NCI-H526 treated with DMSO at 0.1 percent for 48 hours (cell line): ENCODE data around the gene CFAP20DC.
"Not testable (repeated sequence)": the region's sequence is repeated elsewhere in the genome, so short reads cannot be mapped to it uniquely, and the experiment has no call there.

Experiments used
- DNase-seq: peaks from one replicate; lab custom pipeline; 2025; lab: John Stamatoyannopoulos, UW

Gene CFAP20DC

DNA sequence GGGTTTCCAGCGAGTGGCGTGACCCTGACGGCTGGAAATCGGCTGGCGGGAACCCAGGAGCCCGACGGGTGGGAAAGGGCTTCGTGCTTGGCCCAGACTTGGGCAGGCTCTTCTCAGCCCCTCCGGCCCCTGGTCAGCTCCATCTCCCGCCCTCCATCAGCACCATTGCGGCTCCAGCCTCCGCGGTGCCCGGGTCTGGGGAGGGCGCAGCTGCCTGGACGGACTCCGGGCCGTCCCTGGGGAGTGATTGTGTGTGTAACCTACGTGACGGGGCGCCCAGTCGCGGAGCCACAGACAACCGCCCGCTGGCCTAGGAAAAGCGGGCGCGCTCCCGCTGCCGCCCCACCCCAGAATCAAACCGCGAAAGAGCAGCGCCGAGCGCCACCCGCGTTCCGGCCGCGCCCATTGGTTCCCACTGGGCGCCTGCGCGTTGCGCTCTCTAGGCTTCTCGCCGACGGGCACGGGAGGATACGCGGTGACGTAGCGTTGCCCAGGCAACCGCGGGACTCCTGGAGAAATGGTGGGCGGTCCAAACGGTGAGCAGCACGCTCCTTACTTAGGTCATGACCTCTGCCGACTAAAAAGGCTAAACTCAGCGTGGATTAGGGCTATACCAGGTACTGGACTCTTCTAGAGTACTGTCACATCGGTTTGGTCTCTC is at the start of gene CFAP20DC:
Gene CFAP20DC, minus strand, starts transcription at position 355 of the 661 bp plus-strand sequence. CDS start 394 bp downstream, outside the sequence.
- DNase-seq = peak; percentile 54

DNA sequence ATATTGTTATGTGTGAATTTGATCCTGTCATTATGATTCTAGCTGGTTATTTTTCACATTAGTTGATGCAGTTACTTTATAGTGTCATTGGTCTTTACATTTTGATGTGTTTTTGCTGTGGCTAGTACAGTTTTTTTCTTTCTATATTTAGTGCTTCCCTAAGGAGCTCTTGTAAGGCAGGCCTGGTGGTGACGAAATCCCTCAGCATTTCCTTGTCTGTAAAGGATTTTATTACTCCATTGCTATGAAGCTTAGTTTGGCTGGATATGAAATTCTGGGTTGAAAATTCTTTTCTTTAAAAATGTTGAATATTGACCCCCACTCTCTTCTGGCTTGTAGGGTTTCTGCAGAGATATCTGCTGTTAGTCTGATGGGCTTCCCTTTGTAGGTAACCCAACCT is 48.7 kb upstream of the CFAP20DC start:
- DNase-seq = not testable (repeated sequence)

DNA sequence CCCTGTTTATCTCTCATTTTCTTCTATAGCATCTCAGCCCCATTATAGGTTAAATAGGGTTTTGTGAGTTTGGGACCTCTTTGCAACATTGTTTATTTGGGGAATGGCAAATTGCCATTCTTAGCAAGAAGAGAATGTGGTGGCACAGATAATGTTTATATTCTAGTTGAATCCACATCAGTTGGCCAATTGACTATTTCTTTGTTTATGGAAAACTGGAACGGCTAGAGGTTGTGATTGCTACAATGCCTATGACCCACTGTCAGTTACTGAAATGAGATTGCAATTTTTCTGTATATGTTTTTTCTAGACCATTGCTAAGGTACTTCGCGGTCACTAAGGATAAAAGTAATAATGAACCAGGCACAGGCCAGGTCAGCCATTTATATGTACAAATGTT is 44.6 kb upstream of the CFAP20DC start:
- no peak for DNase-seq

DNA sequence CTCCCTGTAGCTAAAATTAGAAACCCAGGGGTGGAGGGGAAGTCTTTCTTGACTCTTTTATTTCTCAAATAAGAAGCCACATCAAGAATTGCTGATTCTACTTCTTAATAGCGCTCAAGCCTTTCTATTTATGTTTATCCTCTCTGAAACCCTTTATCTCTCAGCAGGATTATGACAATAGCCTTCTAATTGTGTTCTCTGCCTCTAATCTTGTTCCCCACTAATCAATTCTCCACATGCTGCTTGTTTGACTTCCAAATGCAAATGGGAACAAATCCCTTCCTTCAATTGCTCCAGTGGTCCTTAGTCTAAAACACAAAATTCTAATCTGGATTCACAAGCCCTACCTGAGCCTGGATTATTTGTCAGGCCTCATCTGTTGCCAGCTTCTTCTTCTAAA is 43.7 kb upstream of the CFAP20DC start:
- no peak for DNase-seq

GRCh38 chr3:59088761-59089160 is 38.9 kb upstream of the CFAP20DC start:
- no peak for DNase-seq

- no peak for DNase-seq
These were observed 36.2 kb upstream of the CFAP20DC start for GRCh38 chr3:59085976-59086375.

- no peak for DNase-seq
These were observed 34.8 kb upstream of the CFAP20DC start for GRCh38 chr3:59084583-59084982.

DNA sequence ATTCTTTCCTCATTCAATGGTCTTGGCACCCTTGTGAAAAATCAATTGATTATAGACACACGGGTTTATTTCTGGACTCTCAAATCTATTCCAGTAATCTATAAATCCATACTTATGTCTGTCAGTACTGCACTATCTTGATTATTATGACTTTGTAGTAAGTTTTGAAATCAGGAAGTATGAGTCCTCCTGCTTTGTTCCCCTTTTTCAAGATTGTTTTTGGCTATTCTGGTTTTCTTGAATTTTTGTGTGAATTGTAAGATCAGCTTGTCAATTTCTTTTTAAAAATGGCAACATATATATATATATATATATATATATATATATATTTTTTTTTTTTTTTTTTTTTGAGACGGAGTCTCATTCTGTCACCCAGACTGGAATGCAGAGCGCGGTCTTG is 32.3 kb upstream of the CFAP20DC start:
- no peak for DNase-seq

- no peak for DNase-seq
These were observed 31.2 kb upstream of the CFAP20DC start for GRCh38 chr3:59081071-59081470.

GRCh38 chr3:59079962-59080361 is 30.1 kb upstream of the CFAP20DC start:
- DNase-seq = no peak

- no peak for DNase-seq
These were observed 24.9 kb upstream of the CFAP20DC start for GRCh38 chr3:59074764-59075163.

DNA sequence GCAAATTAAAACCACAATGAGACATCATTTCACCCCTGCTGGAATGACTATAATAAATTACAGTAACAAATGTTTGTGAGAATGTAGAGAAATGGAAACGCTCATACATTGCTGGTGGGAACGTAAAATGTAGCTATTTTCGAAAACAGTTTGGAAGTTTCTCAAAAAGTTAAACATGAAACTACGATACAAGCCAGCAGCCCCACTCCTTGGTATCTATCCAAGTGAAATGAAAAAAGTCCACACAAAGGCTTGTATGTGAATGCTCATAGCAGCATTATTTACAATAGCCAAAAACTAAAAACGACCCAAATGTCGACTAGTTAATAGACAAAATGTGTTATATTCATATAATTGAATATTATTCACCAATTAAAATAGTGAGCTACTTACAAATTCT is 22.9 kb upstream of the CFAP20DC start:
- DNase-seq = no peak

GRCh38 chr3:59069838-59070237 is 20.0 kb upstream of the CFAP20DC start:
- DNase-seq = no peak

GRCh38 chr3:59065240-59065639 is 15.4 kb upstream of the CFAP20DC start:
- DNase-seq = no peak

GRCh38 chr3:59064728-59065127 is 14.9 kb upstream of the CFAP20DC start:
- DNase-seq = no peak

- no peak for DNase-seq
These were observed 14.5 kb upstream of the CFAP20DC start for GRCh38 chr3:59064276-59064675.

DNA sequence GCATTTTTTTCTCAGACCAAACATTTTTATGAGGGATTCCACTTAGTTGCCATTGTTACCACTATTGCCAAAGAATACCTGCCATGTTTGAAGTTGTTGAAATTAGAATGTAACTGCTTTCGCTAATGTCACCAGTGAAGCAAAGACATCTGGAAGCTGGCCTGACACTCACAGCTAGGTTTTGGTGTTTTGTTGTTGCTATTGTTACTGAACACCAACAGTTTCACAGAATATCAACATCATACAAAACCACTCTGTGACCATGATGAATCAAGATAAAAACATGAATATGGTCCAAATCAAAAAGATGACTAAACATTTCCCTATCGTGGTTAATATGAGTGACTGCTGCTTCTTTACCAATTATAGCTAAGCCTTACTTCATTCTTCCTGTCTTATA is 6.9 kb upstream of the CFAP20DC start:
- no peak for DNase-seq

DNA sequence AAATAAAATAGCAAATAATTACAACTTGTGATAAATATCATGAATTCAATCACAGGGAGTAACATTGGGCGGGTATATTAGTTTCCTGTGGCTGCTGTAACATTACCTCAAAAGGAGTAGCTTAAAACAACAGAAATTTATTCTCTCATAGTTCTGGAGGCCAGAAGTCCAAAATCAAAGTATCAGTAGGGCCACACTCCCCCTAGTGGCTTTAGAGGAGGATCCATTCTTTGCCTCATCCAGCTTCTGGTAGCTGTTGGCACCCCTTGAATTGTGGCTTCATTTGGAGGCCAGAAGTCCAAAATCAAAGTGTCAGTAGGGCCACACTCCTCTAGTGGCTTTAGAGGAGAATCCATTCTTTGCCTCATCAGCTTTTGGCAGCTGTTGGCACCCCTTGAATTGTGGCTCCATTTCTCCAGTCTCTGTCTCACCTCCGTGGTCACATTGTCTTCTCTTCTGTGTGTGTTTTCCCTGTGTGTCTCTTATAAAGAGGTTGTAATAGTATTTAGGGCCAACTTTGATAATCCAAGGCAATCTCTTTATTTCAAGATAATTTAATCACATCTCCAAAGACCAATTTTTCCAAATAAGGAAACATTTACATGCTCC is 3.1 kb upstream of the CFAP20DC start:
- DNase-seq = no peak

- not testable (repeated sequence) for DNase-seq
These were observed 1.1 kb upstream of the CFAP20DC start for GRCh38 chr3:59050811-59051414.

GRCh38 chr3:59046839-59047238 is 3.0 kb downstream of the CFAP20DC start:
- no peak for DNase-seq

GRCh38 chr3:59043391-59043790 is 6.4 kb downstream of the CFAP20DC start:
- no peak for DNase-seq

DNA sequence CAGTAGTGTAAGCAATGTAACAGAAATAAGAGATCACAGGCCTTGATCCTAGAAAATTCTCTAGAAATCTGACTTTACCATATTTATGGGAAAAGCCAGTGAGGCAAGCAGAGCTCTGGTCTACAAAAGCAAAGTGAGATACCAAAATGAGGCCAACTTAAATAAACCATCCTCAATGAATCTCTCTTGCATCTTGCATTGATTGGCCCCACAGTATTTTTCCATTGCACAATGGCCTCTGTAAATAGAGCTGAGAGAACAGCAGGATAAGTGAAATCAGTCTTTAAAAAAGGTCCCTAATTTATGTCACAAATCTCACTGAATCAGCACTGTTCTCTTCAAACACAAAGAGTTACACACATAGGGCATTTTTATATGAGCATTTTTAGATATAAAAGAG is 8.9 kb downstream of the CFAP20DC start:
- no peak for DNase-seq

DNA sequence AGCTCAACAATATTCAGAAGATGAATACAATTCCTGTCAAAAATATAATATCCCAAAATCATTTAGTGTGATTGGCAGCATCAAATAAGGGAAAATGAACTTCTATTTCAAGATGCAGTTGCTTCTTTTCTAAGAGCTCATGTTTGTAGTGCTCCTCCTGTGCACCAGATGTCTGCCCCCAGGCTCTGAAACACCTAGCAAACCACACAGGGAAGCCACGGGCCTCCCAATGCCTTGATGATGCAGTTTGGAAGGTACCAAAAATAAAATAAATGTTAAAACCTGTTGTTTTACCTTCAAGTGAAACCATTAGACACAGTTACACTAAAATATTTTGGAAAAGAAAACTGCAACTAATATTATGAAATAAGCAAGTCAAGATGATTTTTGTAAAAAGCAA is 22.2 kb downstream of the CFAP20DC start:
- DNase-seq = no peak

GRCh38 chr3:59023612-59024011 is 26.2 kb downstream of the CFAP20DC start:
- DNase-seq = no peak
